Measurements from ENCODE around the gene GMNN.
"Not testable (repeated sequence)": the region's sequence is repeated elsewhere in the genome, so short reads cannot be mapped to it uniquely, and the experiment has no call there.

GMNN gene

GRCh38 chr6:24774696-24775519, at the start of gene GMNN (continued):
- no peak for TF ChIP-seq ZNF112 (tag by site-specific recombination; IDR thresholded peaks at IDR 0.05)
- peak; percentile 37; the same call in 1 of the 2 replicates for TF ChIP-seq ZNF558 (tag by site-specific recombination; IDR thresholded peaks at IDR 0.05)

GRCh38 chr6:24730653-24731052, 44.1 kb upstream of the GMNN start:
- H3K4me1 ChIP-seq (ENCODE audit: control insufficient read depth, insufficient read depth, low read length); POLR2A ChIA-PET; H3K36me3 ChIP-seq (ENCODE audit: control insufficient read depth in 2 of 2, insufficient read depth in 1 of 2, low read length in 2 of 2); CTCF ChIA-PET; H3K4me3 ChIP-seq (ENCODE audit: low read depth, low read length); H3K27ac ChIP-seq (ENCODE audit: extremely low read depth, low read depth, low read length); H3K9me3 ChIP-seq (ENCODE audit: control insufficient read depth, insufficient read depth, low read depth, low read length): not testable (repeated sequence)

- H3K27ac ChIP-seq (ENCODE audit: extremely low read depth, low read depth, low read length); H3K4me3 ChIP-seq (ENCODE audit: low read depth, low read length); H3K36me3 ChIP-seq (ENCODE audit: control insufficient read depth in 2 of 2, insufficient read depth in 1 of 2, low read length in 2 of 2); H3K4me1 ChIP-seq (ENCODE audit: control insufficient read depth, insufficient read depth, low read length); POLR2A ChIA-PET; H3K9me3 ChIP-seq (ENCODE audit: control insufficient read depth, insufficient read depth, low read depth, low read length); CTCF ChIA-PET: not testable (repeated sequence)
- 0 out of 2 replicates have a peak, but pooled peaks have one; percentile 20 for TF ChIP-seq ZNF626 (tag by site-specific recombination; IDR thresholded peaks at IDR 0.05)
- TF ChIP-seq ZNF585B (tag by site-specific recombination; IDR thresholded peaks at IDR 0.05), result peak; percentile 99
- TF ChIP-seq SETDB1 (IDR thresholded peaks at IDR 0.05; ENCODE audit: insufficient read length, low read length), result peak; percentile 70
These were observed 43.1 kb upstream of the GMNN start for GRCh38 chr6:24731456-24732134.

- Histone ChIP-seq H3K36me3 (ENCODE audit: control insufficient read depth in 2 of 2, insufficient read depth in 1 of 2, low read length in 2 of 2) (no peaks in the 10 kb centered on the region), H3K9me3 (ENCODE audit: control insufficient read depth, insufficient read depth, low read depth, low read length) (no peaks in the 10 kb centered on the region), H3K4me1 (ENCODE audit: control insufficient read depth, insufficient read depth, low read length) (no peaks in the 10 kb centered on the region), H3K4me3 (ENCODE audit: low read depth, low read length) (no peak overlapping the region), H3K27ac (ENCODE audit: extremely low read depth, low read depth, low read length) (no peak overlapping the region)
- POLR2A ChIA-PET, result no interaction called here
- CTCF ChIA-PET, result no interaction called here
- TF ChIP-seq MZF1 (tag by site-specific recombination; IDR thresholded peaks at IDR 0.05; ENCODE audit: borderline replicate concordance) (no peak), REST (tag by site-specific recombination; IDR thresholded peaks at IDR 0.05) (no peak), ZNF239 (tag by site-specific recombination; IDR thresholded peaks at IDR 0.05) (no peak), GLI4 (tag by site-specific recombination; IDR thresholded peaks at IDR 0.05) (no peak), ZNF843 (tag by site-specific recombination; IDR thresholded peaks at IDR 0.05) (no peak), RBAK (tag by site-specific recombination; IDR thresholded peaks at IDR 0.05) (no peak), ZSCAN18 (tag by site-specific recombination; IDR thresholded peaks at IDR 0.05) (no peak), PBX3 (CRISPR knock-in tag; IDR thresholded peaks at IDR 0.05) (no peak)
These were observed 40.6 kb upstream of the GMNN start for GRCh38 chr6:24734166-24734565.
